NCI-H774 (cell line): Measurements from ENCODE around the gene ADAMTS4.

Experiments used
- DNase-seq: peaks from one replicate; lab custom pipeline; 2025; lab: John Stamatoyannopoulos, UW

Gene ADAMTS4

GRCh38 chr1:161196111-161196510 lies 2.7 kb downstream of the ADAMTS4 start:
- DNase-seq = no peak

- no peak for DNase-seq
These were observed 3.7 kb downstream of the ADAMTS4 start for GRCh38 chr1:161195171-161195570.

DNA sequence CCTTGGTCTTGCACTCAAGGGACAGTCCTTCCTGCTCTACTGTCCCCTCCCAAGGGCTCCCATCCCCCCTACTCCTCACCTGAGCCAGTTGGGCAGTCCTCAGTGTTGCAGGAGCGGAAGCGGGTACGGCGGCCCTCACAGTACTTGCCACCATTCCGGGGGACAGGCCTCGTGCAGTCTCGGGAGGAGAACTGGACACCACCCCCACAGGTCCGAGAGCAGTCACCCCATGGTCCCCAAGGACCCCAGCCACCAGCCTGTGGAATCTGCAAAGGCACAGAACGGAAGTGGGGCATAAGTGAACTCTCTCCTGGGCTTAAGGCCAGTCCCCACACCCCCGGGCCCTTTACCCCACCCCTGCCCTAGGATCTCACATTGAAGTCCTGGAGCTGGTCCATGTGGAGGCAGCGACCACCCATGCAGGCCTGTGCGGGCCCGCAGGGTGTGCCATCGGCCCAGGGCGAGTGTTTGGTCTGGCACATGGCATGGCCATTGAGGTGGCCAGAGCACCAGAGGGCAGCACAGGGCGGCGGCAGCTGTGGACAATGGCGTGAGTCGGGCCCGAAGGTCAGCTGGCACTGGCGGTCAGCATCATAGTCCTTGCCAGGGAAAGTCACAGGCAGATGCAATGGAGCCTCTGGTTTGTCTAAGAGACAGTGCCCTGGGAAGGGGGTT lies 5.2 kb downstream of the ADAMTS4 start:
- no peak for DNase-seq

DNA sequence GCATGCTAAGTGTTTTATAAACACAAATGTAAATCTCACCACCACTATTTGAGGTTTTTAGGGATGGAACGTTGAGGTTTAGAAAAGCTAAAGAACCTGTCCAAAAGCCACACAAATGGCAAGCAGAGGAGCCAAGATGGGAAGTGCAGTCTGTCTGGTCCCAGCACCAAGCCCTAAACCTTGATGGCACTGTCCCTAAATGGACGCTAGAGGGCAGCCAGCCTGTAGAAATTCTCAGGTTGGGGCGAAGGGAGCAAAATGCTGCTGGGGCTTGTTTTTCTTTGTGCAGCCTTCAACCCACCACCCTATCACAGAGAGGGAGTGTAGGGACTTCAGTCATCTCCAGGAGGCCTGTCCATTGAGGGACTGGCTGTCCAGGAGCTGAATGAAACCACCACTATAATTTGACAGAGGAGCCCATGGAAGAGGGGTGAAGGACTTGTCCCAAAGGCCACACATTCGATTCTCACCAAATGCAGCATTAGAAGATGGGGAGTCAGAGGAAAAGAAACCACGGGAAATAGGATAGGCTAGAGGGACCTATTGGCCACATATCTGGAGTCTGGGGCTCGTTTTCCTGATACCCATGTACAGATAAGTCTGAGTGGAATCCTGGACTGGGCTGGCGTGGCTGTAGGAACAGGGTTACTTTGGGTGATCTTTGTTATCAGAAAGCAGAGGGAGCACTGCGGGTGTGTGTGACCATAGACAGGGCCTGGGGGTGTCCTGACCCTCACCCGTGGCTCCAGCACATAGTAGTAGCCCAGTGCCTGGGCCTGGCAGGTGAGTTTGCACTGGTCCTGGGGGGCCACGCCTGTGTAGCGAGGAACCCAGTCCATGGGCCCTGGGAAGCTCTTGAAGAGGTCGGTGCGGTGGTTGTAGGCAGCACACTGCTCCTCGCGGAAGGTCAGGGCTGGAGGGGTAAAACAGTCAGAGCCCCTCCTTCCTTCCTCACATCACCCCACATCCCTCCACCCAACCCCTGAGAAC lies 6.1 kb downstream of the ADAMTS4 start:
- DNase-seq = peak; percentile 35

DNA sequence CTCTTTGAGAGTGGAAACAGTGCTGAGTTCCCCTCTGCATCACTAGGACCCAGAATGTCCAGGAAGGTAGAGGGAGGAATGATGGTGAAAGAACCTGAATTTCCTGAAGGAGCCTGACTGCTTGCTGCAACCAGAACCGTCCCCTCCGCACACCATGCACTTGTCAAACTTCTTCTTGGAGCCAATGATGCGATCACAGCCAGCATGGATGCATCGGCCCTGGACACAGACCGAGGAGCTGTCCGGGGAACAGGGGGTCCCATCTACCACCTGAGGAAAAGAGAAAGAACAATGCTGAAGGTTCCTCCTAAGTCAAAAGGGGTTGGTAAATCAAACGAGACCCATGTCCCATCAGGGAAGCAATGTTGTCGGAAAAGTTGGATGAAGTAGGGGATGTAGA lies 6.9 kb downstream of the ADAMTS4 start:
- DNase-seq = no peak

DNA sequence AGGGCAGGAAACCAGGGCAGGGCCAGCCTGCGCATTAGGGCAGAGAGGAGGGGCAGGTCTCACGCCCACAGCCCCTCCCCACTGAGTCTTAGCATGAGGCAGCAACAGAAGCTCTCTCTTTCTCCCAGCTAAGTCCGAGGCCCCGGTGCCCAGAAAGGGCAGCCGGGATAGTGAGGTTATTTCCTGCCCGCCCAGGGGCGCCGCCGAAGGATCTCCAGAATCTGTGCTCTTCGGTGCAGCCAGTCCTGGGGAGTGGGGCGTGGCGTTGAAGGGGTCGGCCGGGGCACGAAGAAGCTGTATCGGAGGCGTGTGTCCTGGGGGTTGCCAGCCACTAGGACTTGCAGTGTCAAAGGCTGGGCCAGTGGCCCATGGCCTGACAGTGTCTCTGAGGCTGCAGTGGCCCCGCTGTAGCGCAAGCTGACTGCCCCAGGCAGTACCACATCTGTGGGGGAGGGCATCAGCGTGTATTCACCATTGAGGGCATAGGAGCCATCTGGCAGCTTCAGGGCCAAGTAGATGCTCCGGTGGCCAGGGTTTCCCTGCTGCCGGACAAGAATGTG lies 7.8 kb downstream of the ADAMTS4 start:
- DNase-seq = no peak

GRCh38 chr1:161189036-161189435 lies 9.8 kb downstream of the ADAMTS4 start:
- no peak for DNase-seq

DNA sequence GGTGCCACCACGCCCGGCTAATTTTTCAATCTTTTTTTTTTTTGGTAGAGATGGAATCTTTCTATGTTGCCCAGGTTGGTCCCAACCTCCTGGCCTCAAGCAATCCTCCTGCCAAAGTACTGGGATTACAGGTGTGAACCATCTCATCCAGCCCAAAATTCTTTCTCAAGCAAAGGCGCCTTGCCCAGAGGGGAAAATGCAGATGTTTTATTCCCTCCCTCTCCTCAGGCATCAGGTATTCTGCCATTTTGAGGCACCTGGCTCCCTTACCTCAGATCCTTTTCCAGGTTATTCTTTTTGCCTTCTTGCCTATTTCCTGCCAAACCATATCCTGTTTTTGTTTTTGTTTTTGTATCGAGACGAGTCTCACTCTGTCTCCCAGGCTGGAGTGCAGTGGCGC lies 10.5 kb downstream of the ADAMTS4 start:
- no peak for DNase-seq

GRCh38 chr1:161187311-161187710 lies 11.5 kb downstream of the ADAMTS4 start:
- DNase-seq = no peak

DNA sequence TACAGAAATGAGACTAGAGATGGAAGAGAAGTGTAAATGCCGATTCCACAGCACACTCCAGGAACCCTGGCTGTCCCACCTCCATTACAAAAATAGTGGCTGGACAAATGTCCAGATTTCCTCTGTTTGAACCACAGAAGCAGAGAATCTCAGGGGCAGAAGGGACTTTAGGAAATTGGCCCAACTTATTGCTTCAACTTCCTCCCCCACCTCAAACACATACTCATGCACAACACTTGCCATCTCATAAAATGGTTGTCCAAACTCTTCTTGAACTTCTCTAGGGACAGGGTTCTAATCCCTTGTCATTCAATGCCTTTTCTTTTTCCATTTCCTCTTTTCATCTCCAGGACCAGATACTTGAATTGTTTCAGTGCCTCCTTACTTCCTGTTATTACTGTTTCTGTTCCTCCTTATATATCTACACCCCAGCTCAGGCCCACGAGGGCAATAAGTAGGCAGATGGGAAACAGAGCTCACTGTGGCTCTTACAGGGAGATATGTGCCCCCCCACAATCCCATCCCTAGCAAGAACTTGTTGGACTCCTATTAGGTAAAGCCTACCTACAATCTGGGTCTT lies 13.0 kb downstream of the ADAMTS4 start:
- no peak for DNase-seq

GRCh38 chr1:161185282-161185682 lies 13.6 kb downstream of the ADAMTS4 start:
- DNase-seq = no peak

- DNase-seq = no peak
These were observed 16.6 kb downstream of the ADAMTS4 start for GRCh38 chr1:161182214-161182613.

DNA sequence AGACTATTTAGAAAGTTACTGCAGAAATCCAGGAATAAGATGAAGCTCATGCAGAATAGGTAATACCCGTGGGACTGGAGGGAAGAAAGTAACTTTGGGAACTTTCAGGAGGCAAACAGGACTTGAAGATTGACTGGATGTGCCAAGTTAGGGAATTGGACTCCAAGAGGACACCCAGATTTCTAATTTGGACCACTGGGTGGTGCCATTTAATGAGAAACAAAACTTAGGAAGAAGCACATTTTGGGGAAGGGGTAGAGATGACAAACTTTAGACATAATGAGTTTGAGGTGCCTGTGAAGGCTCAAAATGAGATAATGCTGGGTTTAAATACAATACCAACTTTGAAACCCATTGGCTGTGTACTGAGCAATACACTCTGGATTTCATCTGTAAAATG lies 18.2 kb downstream of the ADAMTS4 start:
- no peak for DNase-seq

GRCh38 chr1:161179698-161180097 lies 19.2 kb downstream of the ADAMTS4 start:
- DNase-seq = no peak

- no peak for DNase-seq
These were observed 21.0 kb downstream of the ADAMTS4 start for GRCh38 chr1:161177936-161178244.

DNA sequence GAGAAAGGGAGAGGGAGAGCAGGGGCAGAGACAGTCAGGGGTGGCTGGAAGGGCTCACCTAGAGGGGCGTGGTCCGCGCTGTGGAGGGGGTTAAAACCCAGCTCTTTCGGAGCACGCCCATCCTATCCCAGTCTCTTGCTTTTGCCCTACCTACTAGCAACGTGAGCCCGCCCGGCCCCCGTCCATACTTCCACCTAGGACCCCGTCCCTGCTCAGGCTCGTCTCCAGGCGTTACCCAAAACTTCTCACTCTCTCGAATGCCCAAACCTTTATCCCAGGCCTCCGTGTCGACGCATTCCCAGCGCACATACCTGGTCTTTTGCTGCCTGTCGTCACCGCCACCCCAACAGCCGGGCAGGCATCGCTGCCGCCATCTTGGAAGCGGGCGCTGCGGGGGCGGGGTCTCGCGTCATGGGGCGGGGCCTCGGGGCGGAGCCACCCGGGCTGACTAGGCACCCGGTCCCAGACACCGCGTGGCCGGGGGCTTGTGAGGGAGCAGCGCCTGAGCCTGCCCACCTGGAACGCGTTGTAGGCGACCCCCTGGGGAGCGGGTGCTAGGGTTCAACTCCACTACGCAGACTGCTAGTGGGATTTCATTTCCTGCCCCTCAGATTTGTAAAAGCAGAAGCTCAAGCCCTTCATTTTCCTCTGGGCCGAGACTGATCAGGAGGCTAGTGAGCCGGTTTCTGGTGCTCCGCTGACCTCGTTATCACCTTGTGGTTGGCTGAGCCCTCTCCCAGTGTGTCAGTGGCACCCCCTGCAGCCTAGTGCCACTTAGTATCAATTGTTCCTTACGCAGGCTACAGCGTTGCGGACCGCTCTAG lies 21.5 kb downstream of the ADAMTS4 start, which contains the start of gene B4GALT3:
B4GALT3 (minus strand) TSS at position 396 of the 824 bp plus-strand sequence. CDS start 1,447 bp downstream, outside the sequence.
- DNase-seq = peak; percentile 85

DNA sequence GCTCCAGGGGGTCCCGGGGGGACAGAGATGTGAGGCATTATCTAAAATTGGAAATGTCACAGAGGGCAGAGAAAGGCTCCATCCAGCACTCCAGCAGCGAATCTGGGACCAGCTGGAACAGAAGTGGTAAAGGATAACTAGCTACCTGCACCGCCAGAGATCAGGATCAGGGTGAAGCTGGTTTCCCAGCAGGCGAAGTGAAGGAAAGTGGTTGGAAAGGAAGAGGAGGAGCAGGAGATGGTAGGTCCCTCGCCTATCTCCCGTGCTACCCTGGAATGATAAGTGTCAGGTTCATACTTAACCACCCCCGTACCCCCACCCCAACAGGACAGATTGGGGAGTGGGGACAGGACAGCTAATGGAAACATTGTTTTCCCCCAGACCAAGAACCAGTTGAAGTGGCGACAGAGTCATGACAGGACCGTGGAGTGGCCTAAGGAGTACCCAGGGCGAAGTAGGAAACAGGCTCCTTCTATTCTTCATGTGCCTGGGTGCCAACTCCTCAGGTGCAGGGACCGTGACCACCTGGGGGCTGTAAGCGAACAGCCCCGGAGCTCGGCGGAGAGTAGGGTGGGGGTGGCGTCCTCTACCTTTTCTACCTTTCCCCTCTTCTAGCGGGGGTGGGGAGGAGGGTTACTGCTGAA lies 22.3 kb downstream of the ADAMTS4 start:
- DNase-seq = no peak

DNA sequence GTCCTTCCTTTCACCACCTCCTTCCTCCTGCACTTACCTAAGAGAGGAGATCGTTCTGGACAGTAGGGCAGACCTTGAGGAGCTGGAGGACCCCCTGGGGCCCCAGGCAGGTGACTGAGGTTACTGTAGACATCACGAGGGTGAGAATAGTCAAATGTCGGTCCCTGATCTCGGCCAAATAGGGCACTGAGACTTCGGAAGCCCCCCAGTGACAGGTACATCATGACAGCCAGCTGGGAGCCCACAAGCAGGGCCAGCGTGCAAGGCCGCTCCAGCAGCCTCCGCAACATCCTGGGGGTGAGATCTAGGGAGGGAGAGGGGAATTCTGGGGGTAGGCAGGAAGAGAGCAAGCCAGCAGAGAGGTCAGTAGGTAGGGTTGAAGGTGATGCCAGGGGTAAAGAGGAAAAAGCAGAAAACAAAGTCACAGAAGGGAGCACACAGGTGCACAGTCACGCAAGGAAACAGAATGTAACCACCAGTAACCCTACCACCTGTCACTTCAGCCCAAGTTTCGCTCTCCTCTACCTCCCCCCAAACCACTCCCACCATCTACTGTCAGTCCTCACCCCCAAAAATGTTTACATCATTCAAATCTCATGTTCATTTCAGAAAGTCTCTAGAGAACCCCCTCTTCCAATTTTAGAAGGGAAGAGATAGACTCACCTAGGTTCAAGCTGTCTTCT lies 22.9 kb downstream of the ADAMTS4 start:
- DNase-seq = no peak

- no peak for DNase-seq
These were observed 23.9 kb downstream of the ADAMTS4 start for GRCh38 chr1:161174911-161175310.

DNA sequence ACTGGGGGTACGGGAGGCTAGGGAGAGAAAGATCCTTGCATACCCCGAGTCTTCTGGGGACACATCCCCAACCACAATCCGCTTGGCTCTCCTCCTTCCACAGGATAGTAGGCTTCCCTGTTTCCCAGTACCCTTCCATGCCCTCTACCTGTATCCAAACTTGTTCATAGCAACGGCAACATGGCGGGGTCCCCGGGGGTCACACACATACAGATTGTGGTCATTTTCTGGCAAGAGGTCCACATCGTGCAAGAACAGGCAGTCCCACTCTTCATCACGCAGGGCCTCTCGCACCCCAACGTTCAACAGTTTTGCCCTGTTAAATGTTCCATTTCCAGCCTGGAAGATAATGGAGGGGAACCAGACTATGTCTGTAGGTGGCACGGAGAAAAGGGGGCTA lies 25.1 kb downstream of the ADAMTS4 start:
- DNase-seq = no peak
